Measurements from ENCODE around the gene ENHO.

DNA sequence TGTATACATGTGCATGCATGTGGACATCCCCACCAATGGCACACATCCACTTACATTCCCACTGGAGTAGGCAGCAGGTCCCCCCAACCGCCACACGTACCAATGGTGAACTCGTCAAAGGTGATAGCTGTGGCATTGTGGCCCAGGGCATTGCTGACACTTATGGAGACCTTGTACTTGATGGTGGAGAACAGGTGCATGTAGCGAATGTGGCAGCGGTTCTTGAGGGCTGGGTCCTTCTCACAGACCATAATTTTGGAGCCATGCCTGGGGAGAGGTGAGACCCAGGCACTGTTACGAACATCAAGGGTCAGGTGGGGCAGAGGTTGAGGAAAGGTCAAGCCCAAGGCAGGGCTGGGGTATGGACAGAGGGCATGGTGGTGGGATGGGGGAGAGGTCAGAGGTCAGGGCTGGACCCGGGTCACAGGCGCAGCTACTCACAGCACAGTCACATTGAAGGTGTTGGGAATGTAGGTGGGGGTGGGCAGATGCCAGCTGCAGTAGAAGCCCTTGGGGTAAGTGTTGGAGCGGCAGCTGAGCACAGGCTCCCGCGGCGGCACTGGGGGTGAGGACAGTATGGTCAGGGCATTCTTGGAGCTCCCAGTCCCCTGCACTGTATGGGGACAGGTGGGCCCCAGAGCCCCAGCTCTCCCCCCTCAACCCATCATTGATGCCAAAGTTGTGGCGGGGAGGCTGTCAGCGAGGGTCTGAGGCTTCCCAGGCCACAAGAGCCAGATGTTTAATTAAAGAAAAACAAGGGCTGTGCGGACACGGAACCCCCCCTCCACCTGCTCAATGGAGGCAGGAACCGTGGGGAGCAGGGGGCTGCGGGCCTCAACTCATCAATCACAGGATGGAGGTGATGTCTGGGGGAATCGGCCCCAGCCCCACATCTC lies 34.9 kb upstream of the ENHO start:
- TF ChIP-seq, protein P1, sequence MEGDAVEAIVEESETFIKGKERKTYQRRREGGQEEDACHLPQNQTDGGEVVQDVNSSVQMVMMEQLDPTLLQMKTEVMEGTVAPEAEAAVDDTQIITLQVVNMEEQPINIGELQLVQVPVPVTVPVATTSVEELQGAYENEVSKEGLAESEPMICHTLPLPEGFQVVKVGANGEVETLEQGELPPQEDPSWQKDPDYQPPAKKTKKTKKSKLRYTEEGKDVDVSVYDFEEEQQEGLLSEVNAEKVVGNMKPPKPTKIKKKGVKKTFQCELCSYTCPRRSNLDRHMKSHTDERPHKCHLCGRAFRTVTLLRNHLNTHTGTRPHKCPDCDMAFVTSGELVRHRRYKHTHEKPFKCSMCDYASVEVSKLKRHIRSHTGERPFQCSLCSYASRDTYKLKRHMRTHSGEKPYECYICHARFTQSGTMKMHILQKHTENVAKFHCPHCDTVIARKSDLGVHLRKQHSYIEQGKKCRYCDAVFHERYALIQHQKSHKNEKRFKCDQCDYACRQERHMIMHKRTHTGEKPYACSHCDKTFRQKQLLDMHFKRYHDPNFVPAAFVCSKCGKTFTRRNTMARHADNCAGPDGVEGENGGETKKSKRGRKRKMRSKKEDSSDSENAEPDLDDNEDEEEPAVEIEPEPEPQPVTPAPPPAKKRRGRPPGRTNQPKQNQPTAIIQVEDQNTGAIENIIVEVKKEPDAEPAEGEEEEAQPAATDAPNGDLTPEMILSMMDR (IDR thresholded peaks at IDR 0.05): no peak
- TF ChIP-seq POLR2A (IDR thresholded peaks at IDR 0.05): no peak

Data from adrenal gland (tissue), 5 donors.